HG03571 (cell line): Measurements from ENCODE around the gene C1orf21.

Experiments used
- ATAC-seq: cut with Tn5 transposase; IDR thresholded peaks from one replicate; pipeline ENCODE4 v1.9.1; 2021; ENCODE audit not compliant: unreplicated experiment

C1orf21 gene

GRCh38 chr1:184512724-184513123, 125.9 kb downstream of the C1orf21 start:
- no peak for ATAC-seq

DNA sequence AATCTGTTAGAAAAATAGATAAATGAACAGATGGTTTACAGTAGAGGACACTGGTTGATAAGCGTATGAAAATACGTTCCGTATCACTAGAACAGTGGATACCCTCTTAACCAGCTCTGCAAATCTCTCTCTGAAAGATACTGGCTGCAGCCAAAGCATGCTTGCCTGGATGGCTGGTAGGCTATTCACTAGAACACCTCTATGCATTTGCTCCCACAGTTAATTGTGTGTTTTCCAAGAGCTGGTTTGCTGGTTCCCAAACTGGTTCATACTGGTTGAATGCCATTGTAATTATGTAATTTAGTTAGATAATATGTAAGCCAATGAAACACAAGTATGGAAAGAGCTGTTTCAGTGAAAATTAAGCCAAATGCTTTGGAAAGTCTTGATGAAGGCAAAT, 126.6 kb downstream of the C1orf21 start:
- no peak for ATAC-seq

DNA sequence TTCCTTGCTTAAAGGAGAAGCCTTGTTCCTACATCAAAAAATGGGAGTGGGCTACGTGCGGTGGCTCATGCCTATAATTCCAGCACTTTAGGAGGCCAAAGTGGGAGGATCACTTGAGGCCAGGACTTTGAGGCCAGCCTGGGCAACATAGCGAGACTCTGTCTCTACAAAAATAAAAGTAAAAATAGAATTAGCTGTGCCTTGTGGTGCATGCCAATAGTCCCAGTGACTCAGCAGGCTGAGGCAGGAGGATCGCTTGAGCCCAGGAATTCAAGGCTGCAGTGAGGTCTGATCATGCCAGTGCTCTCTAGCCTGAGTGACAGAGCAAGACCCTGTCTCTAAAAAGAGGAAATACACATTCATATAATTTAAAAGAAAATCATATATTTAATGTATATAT, 127.1 kb downstream of the C1orf21 start:
- ATAC-seq = no peak

GRCh38 chr1:184514447-184514846, 127.6 kb downstream of the C1orf21 start:
- ATAC-seq = no peak

- no peak for ATAC-seq
These were observed 130.3 kb downstream of the C1orf21 start for GRCh38 chr1:184517130-184517529.

DNA sequence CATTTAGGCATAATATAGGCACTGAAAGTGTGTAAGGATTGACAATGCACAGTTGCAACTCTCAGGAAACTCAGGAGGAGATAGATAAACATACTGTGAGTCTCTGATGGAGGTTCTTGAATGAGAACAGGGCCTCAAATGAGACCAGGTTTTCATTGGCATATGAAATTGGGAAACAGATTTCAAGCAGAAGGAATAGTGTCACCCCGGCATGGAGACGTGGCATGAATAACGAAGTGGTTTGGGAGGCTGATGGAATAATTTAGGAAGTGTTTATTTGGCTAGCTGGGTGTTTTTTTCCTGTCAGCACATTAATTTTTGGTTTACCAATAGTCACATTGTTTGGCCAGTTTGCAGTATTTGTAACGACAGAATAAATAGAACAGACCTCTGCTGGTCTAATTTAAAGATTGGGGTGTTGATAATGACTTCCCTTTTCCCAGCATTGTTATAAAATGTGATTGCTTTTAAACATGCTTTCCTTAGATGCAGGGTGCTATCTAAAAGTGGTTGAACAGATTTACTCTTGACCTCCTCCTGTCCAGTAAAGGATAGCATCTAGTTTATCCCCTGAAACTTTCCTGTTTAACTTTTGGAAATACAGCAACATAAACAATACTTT, 132.0 kb downstream of the C1orf21 start:
- no peak for ATAC-seq

DNA sequence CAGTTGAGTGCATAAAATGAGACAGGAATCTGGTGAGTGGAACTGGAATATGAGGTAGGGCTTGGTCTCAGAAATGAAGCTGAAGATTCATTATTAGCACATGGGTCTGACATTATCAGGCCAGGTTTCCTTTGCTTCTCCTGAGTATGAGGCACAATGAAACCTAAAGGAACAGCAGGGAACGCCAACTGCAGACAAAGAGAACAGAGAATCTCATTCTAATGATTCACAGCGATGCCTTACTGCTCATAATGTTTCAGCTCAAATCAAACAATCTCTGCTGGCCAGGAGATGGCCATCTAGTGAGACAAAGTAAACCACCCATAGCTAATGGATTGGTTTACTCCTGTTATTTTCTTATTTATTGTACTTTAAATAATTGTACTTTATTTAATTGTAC, 133.5 kb downstream of the C1orf21 start:
- ATAC-seq = no peak

DNA sequence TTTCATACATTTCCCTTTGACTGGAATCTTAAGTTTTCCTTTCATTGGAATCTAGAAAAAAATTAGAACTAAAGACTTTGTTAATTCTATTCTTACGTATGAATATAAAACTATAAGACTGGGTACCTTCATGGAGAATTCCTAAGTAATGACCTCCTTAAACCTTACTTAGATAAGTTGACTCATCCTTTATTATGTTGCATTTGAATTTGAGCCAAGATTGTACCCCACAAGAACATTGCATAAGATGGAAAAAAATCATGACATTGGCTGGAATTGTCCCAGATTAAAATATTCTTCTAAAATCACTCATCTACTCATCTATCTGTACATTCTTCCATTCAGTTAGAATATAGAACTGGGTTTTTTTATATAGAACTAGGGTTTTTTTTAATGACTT, 137.4 kb downstream of the C1orf21 start:
- ATAC-seq = no peak

GRCh38 chr1:184527402-184527801, 140.6 kb downstream of the C1orf21 start:
- ATAC-seq = no peak

DNA sequence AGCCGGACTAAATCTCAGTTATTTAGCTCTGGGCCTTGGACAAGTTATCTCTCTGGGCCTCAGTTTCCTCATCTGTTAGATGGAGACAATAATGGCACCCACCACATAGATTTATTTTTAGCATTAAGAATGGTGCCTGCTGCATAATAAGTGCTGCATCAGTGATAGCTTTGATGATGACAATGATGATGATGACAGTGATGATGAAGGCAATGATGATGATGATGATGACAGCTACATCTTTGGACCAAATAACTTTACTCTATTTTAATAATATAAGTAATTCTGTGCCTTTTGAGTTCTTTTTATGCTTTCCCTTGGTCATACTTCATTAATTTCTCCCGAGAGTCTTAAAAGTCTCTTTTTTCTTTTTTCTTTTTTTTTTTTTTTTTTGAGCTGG, 143.4 kb downstream of the C1orf21 start:
- no peak for ATAC-seq

DNA sequence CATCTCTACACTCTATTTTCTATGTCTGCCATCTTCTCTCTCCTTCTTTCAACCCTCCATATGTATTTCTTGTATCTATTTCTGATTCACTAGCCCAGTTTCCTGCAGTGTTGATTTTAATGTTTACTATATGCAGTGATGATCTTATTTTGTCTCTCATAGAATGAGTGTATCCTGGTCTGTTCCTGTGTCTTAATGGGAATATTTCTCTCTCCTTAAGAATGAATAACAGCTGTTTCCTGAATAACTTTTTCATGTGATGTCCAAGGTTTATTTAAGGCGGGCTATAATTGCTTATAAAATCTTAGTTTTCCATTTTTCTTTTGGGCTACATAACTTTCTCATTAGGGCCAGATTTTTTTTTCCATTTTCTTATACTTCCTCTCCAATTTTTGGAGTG, 144.5 kb downstream of the C1orf21 start:
- ATAC-seq = no peak

DNA sequence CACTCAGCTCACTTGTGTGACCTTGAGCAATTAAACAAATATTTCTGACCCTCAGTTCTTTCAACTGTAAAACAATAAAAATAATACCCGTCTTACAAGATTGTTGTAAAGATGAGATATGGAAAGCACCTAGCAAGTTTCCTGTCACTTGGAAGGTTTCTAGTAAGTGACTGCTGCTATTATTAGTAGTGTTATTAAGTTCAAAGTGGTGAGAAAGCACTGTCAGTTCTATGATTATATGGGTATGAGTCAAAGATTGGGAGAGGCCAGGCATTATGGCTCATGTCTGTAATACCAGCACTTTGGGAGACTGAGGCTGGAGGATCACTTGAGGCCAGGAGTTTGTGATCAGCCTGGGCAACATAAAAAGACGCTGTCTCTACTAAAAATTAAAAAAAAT, 145.4 kb downstream of the C1orf21 start:
- no peak for ATAC-seq

DNA sequence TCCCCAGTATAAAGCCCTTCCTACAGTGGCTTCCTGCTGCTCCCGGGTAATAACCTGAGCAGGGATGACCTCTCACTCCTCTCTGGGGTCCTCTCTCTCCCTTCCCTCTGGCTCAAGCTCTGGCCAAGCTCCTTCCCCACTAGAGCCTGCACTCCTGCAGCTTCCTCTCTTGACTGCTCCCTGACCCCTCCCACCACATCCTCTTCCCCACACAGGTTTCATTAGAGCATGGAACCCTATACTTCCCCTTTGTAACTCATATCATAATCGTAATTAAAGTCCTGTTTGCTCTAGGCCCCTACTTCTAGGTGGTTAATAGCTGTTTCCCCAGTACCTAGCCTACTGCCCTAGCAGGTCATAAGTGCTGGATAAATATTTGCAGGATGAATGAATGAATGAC, 146.2 kb downstream of the C1orf21 start:
- no peak for ATAC-seq

- no peak for ATAC-seq
These were observed 147.1 kb downstream of the C1orf21 start for GRCh38 chr1:184533915-184534314.

DNA sequence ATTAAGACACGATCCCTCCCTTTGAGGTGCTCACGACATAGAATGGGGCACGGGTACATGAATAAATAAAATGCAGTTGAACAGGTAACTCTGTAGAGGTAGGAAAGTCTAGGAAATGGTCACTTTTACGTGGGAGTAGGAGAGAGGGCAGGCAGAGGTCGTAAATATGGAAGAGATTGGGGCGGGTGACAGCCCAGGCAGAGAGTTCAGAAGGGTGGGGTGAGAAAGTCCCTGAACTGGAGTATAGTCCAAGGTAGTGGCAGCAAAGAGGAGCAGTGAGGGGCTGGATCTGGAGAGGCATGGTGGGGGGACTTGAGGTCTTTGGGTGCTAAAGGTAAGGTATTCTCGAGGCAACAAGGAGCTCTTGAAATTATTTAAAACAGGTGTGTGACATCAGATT, 147.9 kb downstream of the C1orf21 start:
- ATAC-seq = no peak

GRCh38 chr1:184535191-184535970, 148.6 kb downstream of the C1orf21 start:
- ATAC-seq = no peak

GRCh38 chr1:184536246-184536985, 149.6 kb downstream of the C1orf21 start:
- ATAC-seq = no peak

DNA sequence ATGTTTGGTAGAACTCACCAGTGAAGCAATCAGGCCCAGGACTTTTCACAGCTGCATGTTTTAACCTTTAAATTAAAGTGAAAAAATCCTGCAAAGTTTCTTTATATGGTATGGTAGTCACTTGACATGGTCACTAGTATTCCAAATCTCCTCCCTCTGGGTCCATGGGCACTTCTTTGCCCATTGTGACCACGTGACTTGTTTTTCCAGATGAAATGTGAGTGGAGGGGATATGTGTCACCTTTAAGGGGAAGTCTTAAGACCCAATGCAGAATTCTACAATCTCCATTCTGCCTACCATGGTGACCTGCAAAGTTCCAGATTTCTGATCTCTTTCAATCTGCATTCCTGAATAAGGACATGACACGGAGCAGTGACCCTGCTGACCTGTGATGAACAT, 152.8 kb downstream of the C1orf21 start:
- ATAC-seq = no peak

GRCh38 chr1:184541537-184542152, 154.8 kb downstream of the C1orf21 start:
- no peak for ATAC-seq

- no peak for ATAC-seq
These were observed 155.5 kb downstream of the C1orf21 start for GRCh38 chr1:184542291-184542690.

- ATAC-seq = no peak
These were observed 158.8 kb downstream of the C1orf21 start for GRCh38 chr1:184545601-184546000.

DNA sequence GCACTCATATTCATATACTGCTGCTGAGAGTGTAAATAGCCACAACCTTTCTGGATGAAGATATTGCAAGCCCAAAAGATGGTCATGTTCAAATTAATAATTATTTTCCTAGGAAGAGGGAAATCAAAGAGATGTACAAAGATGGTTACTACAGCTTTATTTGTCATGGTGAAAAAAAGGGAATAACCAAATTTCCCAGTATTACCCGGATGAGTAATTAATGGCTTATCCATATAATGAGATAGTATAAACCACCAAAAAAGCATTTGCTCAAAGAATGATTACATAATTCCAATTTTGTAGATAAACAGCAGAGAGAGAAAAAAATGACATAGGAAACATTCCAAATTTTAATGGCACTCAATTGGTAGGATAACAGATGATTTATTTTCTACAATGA, 165.6 kb downstream of the C1orf21 start:
- no peak for ATAC-seq
